Ammon's horn (tissue), 1 donor: ENCODE data around the gene FAM200B.

Source experiments
- DNase-seq: peaks from one replicate; pipeline ENCODE4 v3.0.0-alpha.2; 2016; ENCODE audit warnings: low spot score

FAM200B gene

GRCh38 chr4:15736514-15737050 lies 55.0 kb downstream of the FAM200B start:
- DNase-seq = no peak

DNA sequence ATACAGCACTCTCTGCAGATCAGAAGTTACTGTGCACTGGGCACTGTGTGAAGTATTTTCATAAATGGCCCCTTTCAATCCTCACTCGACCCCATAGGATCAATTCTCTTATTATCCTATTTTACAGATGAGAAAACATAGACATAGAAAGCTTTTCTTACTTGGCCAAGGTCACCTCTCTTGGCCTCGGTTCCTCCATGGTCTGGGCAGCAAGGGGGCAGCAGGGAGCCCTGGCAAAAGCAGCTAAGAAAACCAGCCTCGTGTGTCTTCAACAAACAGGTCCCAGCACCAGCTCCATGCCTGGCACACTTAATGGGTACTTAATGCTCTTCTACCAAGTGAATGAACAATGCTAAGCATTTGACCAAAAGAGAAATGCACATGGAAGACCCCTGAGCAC lies 55.6 kb downstream of the FAM200B start:
- DNase-seq = peak; percentile 16

- peak; percentile 43 for DNase-seq
These were observed 57.2 kb downstream of the FAM200B start for GRCh38 chr4:15738877-15739276.
